OCI-LY3 (cell line): ENCODE data around the gene SNRPD1.

Experiments
- H2AFZ ChIP-seq: fragments of 200-600, 300-600 bp; shearing (Covaris generic); 2 replicates; pipeline ENCODE4 v1.6.0; 2014; ENCODE audit warnings: antibody characterized with exemption, low read depth, low read length
- H3K27ac ChIP-seq: fragments of 200-600, 300-600 bp; sonication (generic); 2 replicates; pipeline ENCODE4 v1.5.1; 2014; ENCODE audit warnings: mild to moderate bottlenecking, low read length, moderate library complexity, mixed read lengths
- H3K27me3 ChIP-seq: fragments of 200-600, 300-600 bp; sonication (generic); 2 replicates; pipeline ENCODE4 v1.6.1; 2014; ENCODE audit warnings: low read depth, low read length, mixed read lengths
- H3K36me3 ChIP-seq: fragments of 200-600, 300-600 bp; sonication (generic); replicated peaks from 2 replicates; pipeline ENCODE3; 2014; ENCODE audit warnings: low read depth, low read length, mixed read lengths
- H3K4me1 ChIP-seq: fragments of 300-600, 200-600 bp; sonication (generic); 2 replicates; pipeline ENCODE4 v1.6.1; 2014; ENCODE audit warnings: low read length, mixed read lengths
- H3K4me2 ChIP-seq: fragments of 200-600, 300-600 bp; sonication (generic); 2 replicates; pipeline ENCODE4 v1.6.1; 2014; ENCODE audit warnings: low read length, mixed read lengths
- H3K4me3 ChIP-seq: fragments of 300-600, 200-600 bp; sonication (generic); 2 replicates; pipeline ENCODE4 v1.5.1; 2014; ENCODE audit warnings: antibody characterized with exemption, mild to moderate bottlenecking, low read length, moderate library complexity
- H3K79me2 ChIP-seq: fragments of 300-600, 200-600 bp; shearing (Covaris generic); 2 replicates; pipeline ENCODE4 v1.6.1; 2014; ENCODE audit warnings: mild to moderate bottlenecking, low read length, mixed read lengths
- H3K9ac ChIP-seq: fragments of 300-600, 200-600 bp; shearing (Covaris generic); 2 replicates; pipeline ENCODE4 v1.6.0; 2014; ENCODE audit warnings: mild to moderate bottlenecking, low read length, moderate library complexity
- H3K9me3 ChIP-seq: fragments of 200-600, 300-600 bp; shearing (Covaris generic); 2 replicates; pipeline ENCODE4 v1.6.1; 2014; ENCODE audit warnings: low read length, mixed read lengths; ENCODE audit not compliant: insufficient read depth
- H4K20me1 ChIP-seq: fragments of 200-600, 300-600 bp; sonication (generic); 2 replicates; pipeline ENCODE4 v1.6.1; 2016; ENCODE audit warnings: low read length, mixed read lengths; ENCODE audit not compliant: insufficient read depth
- CTCF ChIP-seq: fragments of 200-600, 300-600 bp; sonication (generic); IDR thresholded peaks from 2 replicates; pipeline ENCODE4 v1.5.1; 2014; ENCODE audit warnings: antibody characterized with exemption, low read length, low read depth
- EZH2phosphoT487 ChIP-seq: fragments of 200-600 bp; shearing (Covaris generic); IDR thresholded peaks from 2 replicates; pipeline ENCODE4 v1.6.1; 2018; ENCODE audit warnings: antibody characterized with exemption, mixed run types, low read depth

The SNRPD1 gene

GRCh38 chr18:21650311-21650710, 38.2 kb downstream of the SNRPD1 start:
- no peak overlapping the region for H3K27ac ChIP-seq
- peaks cover 3% of the 10 kb centered on the region for H3K36me3 ChIP-seq
- H3K9ac ChIP-seq = no peak overlapping the region
- H3K4me2 ChIP-seq = no peak overlapping the region
- H3K4me3 ChIP-seq = no peak overlapping the region
- H3K9me3 ChIP-seq = no peaks in the 10 kb centered on the region
- H4K20me1 ChIP-seq = no peaks in the 10 kb centered on the region
- no peaks in the 10 kb centered on the region for H3K4me1 ChIP-seq
- H3K27me3 ChIP-seq = no peaks in the 10 kb centered on the region
- TF ChIP-seq EZH2phosphoT487 = no peak
- TF ChIP-seq CTCF = no peak
- H3K79me2 ChIP-seq = no peaks in the 10 kb centered on the region
- H2AFZ ChIP-seq = no peak overlapping the region

GRCh38 chr18:21652073-21652472, 40.0 kb downstream of the SNRPD1 start:
- no peak for TF ChIP-seq EZH2phosphoT487
- TF ChIP-seq CTCF = no peak
- H3K27ac ChIP-seq = no peak overlapping the region

DNA sequence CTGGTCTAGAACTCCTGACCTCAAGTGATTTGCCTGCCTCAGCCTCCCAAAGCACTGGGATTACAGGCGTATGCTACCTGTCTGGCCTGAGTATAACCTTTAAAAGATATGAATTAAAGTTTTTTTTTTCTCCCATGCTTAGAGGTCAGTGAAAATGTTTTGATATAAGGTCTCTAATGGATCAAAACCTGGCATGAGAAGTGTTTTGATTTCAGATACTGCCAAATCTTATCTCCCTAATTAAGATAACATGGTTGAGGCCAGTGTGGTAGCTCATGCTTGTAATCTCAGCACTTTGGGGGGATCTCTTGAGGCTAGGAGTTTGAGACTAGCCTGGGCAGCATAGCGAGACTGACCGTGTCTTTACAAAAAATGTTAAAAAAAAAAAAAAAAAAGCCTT, 41.2 kb downstream of the SNRPD1 start:
- Histone ChIP-seq H3K27me3 (no peaks in the 10 kb centered on the region), H3K36me3 (peaks cover 3% of the 10 kb centered on the region), H3K79me2 (no peaks in the 10 kb centered on the region), H3K4me3 (no peak overlapping the region), H3K4me2 (no peak overlapping the region), H3K4me1 (no peaks in the 10 kb centered on the region), H4K20me1 (no peaks in the 10 kb centered on the region), H3K27ac (no peak overlapping the region), H3K9ac (no peak overlapping the region), H2AFZ (no peak overlapping the region), H3K9me3 (no peaks in the 10 kb centered on the region)
- TF ChIP-seq CTCF (no peak), EZH2phosphoT487 (no peak)

More at GRCh38 chr18:21652073-21652472, 40.0 kb downstream of the SNRPD1 start:
- no peaks in the 10 kb centered on the region for H4K20me1 ChIP-seq
- no peak overlapping the region for H3K4me2 ChIP-seq
- H3K9me3 ChIP-seq = no peaks in the 10 kb centered on the region
- peaks cover 3% of the 10 kb centered on the region for H3K36me3 ChIP-seq
- H3K4me1 ChIP-seq = no peaks in the 10 kb centered on the region
- no peak overlapping the region for H3K9ac ChIP-seq
- H3K79me2 ChIP-seq = no peaks in the 10 kb centered on the region
- no peak overlapping the region for H2AFZ ChIP-seq
- H3K27me3 ChIP-seq = no peaks in the 10 kb centered on the region
- H3K4me3 ChIP-seq = no peak overlapping the region

- peaks cover 3% of the 10 kb centered on the region for H3K36me3 ChIP-seq
- H3K27ac ChIP-seq = no peak overlapping the region
- TF ChIP-seq EZH2phosphoT487 = no peak
- no peak for TF ChIP-seq CTCF
Measured at GRCh38 chr18:21656402-21656801, 44.3 kb downstream of the SNRPD1 start.

More at GRCh38 chr18:21656402-21656801, 44.3 kb downstream of the SNRPD1 start:
- H3K9ac ChIP-seq = no peak overlapping the region
- no peaks in the 10 kb centered on the region for H3K9me3 ChIP-seq
- H3K4me2 ChIP-seq = no peak overlapping the region
- H3K79me2 ChIP-seq = no peaks in the 10 kb centered on the region
- H2AFZ ChIP-seq = no peak overlapping the region
- no peaks in the 10 kb centered on the region for H4K20me1 ChIP-seq
- H3K4me3 ChIP-seq = no peak overlapping the region
- no peaks in the 10 kb centered on the region for H3K27me3 ChIP-seq
- no peaks in the 10 kb centered on the region for H3K4me1 ChIP-seq
